Peyer's patch (tissue), 4 donors: Measurements from ENCODE around the gene COG5.

ENCODE experiments used
- POLR2A ChIP-seq, 2 donors: fragments of 450-650 bp; IDR thresholded peaks; one replicate each; pipeline ENCODE4 v1.5.1; 2017; ENCODE audit warnings: antibody characterized with exemption in 2 of 2, mild to moderate bottlenecking in 2 of 2, moderate library complexity in 2 of 2
- TF ChIP-seq, protein P1 (sequence below), 6 experiments: fragments of 450-650 bp in 4 of 6; fragments of 200-600 bp in 2 of 6; sonication (generic) in 1 of 6; IDR thresholded peaks; one replicate each; pipeline ENCODE4 v1.5.1; 2017 to 2019; ENCODE audit warnings: antibody characterized with exemption in 6 of 6, mild to moderate bottlenecking in 3 of 6, moderate library complexity in 1 of 6

DNA sequence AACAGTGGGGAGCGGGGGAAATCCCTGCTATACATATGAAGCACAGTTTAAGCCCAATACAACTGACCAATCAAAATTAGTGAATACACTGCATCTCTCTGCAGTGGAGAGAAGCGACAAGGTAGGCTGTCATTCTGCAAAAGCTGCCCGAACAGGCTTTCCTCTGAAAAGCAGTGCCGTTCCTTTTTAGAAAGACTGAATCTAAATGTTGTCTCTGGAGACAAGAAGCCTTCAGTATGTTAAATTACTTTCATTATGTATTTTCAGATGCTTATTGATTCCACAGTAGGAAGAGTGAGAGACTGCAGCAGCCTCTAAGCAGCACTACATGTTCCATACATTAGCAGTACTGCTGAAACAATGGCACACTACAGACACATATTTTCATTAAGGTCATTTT lies 93.8 kb downstream of the COG5 start, which contains the start of gene GPR22:
- TF ChIP-seq, protein P1, sequence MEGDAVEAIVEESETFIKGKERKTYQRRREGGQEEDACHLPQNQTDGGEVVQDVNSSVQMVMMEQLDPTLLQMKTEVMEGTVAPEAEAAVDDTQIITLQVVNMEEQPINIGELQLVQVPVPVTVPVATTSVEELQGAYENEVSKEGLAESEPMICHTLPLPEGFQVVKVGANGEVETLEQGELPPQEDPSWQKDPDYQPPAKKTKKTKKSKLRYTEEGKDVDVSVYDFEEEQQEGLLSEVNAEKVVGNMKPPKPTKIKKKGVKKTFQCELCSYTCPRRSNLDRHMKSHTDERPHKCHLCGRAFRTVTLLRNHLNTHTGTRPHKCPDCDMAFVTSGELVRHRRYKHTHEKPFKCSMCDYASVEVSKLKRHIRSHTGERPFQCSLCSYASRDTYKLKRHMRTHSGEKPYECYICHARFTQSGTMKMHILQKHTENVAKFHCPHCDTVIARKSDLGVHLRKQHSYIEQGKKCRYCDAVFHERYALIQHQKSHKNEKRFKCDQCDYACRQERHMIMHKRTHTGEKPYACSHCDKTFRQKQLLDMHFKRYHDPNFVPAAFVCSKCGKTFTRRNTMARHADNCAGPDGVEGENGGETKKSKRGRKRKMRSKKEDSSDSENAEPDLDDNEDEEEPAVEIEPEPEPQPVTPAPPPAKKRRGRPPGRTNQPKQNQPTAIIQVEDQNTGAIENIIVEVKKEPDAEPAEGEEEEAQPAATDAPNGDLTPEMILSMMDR (IDR thresholded peaks at IDR 0.05) = no peak
- TF ChIP-seq POLR2A (IDR thresholded peaks at IDR 0.05) = no peak
